HG02885 (cell line): ENCODE results near the gene CCDC158.
A peak's percentile ranks its signal among the peaks of the same experiment; 100 is the strongest.

Source experiments
- ATAC-seq: cut with Tn5 transposase; IDR thresholded peaks from one replicate; pipeline ENCODE4 v1.9.1; 2021; ENCODE audit warnings: mild to moderate bottlenecking; ENCODE audit not compliant: unreplicated experiment, poor library complexity

CCDC158 gene

DNA sequence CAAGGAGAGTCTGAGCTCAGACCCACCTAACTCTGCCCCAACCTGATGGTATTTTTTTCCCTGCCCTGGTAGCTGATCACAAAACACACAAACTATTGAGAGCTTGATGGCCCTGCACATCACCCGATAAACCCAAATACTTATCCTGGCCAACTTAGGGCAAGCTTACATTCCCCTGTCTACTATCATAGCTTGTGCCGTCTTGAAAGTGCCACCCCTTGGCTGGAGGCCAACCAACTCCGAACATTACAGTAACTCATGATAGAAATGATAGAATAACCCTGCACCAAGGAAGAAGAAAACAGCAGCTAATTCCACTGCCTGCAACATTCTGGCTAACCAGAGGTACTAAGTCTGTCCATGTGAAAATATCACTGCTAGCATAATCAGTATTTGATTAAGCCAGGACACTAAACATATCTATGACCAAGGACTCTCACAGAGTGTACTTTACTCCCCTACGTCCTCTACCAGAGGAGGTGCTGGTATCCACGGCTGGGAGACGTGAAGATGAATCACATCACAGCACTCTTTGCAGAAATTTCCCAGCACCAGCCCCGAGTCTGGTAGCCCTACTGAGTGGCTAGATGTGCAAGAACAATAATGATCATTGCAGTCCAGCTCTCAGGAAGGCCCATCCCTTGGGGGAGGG is 105.5 kb downstream of the CCDC158 start:
- ATAC-seq, result no peak

DNA sequence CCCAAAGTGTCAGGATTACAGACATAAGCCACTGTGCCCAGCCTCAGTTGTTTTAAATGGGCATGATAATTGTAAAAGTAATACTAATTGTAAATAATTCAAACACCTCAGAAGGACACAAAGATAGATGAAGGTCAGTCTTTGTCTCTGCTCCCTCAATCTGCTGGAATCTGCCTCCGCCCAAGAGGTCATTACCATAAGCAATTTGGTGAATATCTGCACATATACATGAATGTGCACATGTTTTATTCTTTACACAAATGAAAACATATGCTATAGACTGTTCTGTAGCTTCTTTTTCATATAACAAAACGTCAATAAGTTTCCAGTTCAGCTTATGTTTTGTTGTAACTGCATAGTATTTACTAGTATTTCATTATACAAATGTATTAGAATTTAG is 107.4 kb downstream of the CCDC158 start:
- no peak for ATAC-seq

DNA sequence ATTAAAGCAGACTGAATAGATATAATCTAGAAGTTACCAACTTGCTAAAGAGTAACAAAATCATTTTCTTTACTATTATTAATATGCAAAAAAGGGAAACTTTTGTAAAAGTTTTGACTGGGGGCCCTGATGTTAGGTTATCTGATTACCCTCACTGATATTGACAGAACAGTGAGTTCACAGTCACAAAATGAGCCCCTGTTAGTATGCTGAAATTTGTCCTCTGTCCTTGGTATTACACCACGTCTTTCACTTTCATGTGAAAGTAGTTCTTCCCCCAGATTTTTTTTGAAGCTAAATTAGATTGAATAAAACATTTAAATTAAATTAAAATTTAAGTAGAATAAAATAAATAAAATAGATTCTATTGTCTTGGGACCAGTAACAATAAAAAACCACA is 108.5 kb downstream of the CCDC158 start:
- no peak for ATAC-seq

DNA sequence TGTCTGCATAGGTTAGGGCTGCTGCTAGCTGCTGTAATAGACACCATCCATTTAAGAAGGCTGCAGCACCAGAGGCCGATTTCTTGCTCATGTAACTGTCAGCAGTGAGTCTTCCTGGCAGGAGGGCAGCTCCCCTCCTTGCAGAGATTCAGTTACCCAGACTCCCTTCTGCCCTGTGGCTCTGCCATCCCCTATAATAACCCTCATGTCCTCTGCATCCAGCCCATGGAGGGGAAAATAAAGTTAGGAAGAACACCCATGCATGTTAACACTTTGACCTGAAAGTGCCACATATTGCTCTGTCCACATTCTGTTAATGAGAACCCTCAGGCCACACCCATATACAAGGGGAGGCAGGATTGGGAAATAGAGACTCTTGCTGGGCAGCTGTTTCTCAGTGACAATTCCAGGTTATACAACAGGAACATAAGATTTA is 109.0 kb downstream of the CCDC158 start:
- no peak for ATAC-seq

DNA sequence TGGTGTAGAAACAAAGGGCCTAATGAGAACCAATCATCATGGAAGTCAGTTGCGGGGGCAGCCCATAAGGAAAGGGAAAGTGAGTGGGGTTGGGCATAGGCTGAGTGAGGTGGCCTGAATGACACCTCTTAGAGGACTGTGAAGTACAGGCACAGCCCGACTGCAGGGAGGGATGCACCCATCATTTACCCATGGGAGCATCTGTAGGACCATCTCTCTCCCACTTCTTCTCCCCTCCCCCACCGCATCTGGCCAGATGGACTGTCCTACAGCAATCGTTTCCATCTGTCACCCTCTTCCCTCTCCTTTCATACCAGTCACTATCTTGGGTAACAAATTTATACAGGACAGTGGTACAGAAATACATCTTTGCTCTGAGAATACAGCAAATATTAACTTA is 110.3 kb downstream of the CCDC158 start:
- no peak for ATAC-seq

DNA sequence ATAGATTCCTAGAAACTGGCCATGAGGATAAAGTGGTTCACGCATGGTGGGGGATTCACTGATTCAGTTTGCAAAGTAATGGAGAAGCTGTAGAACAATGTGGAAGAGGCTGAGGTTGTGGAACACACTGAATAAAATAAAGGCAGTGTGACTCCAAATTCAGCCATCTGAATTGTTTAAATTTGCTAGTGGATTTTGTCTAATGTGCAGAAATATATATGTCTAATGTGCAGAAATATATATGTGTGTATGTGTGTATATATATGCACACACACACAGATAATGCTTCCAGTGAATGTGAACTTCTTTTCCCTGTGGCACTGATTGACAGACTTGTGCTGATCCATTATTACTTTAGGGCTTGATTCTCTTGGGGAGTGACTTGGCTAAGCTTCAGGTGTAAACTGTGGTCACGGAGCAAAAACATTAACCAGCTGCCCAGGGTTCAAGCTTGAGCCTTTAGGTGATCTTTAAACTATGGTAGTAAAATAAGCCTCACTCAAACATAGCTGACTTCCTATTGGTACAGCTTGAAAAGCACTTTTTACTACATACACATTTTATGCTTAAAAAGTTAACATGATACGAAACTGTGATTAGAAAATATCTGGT is 110.9 kb downstream of the CCDC158 start:
- no peak for ATAC-seq

DNA sequence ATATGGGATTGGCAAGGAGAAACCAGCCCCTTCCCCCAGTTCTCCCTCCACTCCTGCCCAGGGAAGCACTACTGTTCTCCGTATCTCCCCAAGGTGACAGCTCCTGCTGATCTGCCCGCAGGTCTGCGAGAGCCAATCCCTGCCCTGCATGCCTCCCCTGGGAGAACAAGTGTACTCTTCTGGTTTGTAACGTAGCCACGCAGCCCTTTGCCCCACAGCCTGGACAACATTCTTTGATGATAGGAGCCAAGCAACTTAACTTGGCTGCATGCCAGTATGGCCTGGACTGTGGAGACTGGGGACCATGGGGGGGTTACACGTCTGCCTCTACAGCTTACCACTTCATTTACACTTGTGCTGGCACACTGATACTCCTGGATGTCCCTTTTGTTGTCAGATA is 112.4 kb downstream of the CCDC158 start:
- no peak for ATAC-seq

DNA sequence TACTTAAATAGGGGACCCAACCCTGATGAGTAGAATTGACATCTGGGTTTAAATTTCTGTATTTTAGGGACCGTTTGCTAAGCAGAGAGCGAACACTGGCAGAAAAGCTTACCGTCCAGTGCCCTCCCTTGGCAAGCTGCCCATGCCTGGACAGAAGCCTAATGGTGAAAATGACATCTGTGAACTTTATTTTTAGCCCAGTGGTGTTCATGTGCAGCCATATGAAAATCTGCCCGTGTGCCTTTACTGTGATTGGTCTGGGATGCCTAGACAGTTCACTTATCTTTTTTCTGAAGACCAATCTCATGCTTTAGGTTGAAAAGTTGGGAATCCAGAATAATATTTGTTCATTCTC is 113.3 kb downstream of the CCDC158 start:
- no peak for ATAC-seq

DNA sequence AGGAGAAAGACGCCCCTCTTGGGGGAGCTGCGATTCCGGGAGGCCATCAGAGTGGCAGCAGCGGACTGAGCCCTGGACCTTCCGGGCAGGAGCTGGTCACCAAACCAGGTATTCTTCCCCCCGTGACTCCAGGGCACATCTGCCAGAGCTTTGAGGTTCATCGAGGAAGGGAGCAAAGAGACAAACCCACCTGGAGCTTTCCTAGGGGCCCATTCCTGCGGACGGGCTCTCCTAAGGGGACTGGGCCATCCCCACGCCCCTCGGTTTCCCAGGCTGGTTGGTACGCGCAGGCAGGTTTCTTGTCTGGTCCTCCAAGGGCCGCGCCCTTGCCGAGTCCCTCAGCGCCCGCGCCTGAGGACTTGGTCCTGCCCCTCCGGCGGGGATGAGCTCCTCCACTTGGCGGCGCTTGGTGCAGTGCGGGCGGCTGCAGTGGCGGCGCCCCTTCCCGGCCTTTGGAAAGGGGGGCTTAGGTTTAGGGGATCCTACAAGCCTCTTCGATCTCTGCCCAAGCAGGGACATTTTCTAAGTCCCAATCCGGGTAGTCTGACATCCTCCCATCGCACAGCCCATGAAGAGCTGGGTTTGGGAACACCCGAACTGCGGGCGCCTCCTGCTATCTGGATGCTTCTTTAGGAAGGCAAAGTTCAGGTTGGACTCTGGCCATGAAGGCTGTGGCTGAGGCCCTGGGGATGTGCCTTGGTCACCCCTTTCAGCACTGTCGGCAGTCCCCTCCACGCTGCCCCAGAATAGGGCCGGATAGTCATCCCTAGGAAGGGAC is 113.9 kb downstream of the CCDC158 start:
- peak; percentile 36 for ATAC-seq

DNA sequence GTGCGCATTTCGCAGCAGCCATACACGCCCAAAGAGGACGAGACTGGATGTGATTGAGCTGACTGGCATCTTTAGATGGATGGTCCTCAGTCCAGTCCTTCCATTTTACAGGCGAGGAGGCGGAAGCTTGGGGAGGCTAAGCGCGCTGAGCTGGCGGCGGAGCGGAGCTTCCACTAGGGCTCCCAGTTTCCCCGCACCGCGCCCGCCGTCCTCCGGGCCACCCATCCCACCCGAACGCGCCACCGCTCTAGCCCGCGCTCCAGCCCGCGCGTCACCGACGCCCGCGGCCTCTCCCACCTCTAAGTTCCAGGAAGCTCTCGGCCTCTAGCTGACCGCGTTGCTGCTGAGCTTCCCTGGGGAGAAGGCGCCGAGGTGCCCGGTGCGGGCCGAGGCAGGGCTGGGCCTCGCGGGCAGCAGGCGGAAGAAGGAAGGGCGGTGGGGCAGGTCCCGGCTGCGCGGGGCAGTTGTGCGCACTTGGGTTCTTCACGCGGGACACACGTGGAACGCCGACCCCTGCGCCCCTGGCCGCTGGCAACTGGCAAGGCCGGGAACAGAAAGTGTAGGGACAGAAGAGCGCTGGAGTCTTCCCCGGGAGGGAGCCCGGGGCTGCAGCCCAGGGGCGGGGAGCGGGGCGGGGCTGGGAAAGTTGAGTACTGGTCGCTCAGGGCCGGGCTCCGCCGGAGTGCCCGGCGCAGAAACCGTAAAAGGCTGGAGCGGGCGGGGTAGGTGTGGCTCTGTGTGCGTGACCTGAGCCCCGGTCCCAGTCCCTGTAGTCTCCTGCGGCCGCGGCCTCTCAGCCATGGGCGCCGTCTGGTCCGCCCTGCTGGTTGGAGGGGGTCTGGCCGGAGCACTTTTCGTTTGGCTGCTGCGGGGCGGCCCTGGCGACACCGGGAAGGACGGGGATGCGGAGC is 114.7 kb downstream of the CCDC158 start, which contains the start of gene STBD1:
Gene STBD1 (plus strand): TSS at position 763 of the 911 bp plus-strand sequence. CDS start 37 bp downstream, at position 800.
- peak; percentile 32 for ATAC-seq

DNA sequence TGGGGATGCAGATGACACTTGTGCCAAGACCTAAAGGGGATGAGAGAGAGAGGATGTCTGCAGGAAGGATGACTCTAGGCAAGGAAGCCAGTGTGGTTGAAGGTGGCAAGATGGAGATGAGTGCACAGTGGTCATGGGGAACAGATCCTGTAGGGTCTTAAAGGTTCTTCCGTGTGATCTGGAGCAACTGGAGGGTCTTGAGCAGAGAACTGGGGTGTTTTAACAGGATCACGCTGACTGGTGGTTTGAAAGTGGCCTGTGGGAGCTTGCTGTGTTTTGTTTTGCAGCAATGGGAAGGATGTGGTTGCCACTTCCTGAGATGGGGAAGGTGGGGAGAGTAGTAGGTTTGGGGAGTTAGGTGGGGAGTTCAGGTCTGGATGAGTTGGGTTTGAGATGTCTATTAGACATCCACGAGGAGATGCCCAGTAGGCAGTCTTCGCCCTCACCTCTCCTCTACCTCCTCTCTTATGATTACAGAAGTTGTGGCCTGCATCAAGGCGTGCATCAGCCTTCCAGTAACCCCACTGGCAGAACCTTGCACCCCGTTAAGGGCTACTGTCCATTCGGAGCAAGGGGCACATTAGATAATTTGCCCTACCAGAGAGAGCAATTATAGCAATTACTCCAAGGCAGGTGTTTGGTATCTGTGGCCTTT is 115.8 kb downstream of the CCDC158 start:
- no peak for ATAC-seq

DNA sequence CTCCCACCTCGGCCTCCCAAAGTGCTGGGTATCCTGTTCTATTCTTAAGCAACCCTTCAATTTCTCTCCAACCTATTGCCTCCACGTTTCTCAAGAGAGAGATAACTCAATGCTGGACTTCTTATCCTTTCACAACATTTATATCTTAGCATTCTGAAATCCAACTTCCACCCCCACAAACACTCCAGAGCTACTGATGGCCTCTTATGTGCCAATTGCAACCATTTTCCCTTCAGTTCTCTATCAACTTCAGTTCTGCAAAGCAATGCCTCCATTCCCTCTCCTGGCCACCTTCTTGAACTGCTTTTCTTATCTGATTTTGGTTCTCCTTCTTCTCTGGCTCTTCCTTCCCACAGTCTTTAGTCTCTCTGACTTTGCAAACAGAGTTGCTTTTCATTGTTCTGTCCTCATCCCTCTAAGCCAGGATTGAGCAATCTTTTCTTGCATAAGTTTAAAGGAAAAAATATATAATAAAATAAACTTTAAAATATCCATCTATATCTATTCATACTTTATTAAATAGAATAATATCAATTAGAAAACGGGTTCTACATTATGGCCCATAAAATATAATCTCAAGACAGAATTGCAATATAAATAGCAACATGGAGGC is 118.0 kb downstream of the CCDC158 start:
- ATAC-seq, result no peak

DNA sequence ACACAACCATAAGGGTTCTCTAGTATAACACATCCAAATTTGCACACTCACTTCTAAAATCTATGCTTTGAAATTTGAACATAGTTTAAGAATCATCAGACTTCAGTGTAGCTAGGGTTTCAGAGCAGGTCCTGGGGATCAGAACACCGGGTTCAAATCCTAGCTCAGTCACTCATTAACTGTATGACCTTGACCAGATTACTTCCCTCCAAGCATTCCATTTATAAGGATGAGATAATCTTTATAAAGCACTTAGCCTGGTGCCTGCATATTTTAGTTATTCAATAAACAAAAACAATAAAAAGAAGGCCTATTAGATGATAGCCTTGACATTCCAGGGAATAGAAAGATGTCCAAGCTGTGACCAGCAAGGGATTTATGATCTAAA is 119.2 kb downstream of the CCDC158 start:
- ATAC-seq, result no peak

DNA sequence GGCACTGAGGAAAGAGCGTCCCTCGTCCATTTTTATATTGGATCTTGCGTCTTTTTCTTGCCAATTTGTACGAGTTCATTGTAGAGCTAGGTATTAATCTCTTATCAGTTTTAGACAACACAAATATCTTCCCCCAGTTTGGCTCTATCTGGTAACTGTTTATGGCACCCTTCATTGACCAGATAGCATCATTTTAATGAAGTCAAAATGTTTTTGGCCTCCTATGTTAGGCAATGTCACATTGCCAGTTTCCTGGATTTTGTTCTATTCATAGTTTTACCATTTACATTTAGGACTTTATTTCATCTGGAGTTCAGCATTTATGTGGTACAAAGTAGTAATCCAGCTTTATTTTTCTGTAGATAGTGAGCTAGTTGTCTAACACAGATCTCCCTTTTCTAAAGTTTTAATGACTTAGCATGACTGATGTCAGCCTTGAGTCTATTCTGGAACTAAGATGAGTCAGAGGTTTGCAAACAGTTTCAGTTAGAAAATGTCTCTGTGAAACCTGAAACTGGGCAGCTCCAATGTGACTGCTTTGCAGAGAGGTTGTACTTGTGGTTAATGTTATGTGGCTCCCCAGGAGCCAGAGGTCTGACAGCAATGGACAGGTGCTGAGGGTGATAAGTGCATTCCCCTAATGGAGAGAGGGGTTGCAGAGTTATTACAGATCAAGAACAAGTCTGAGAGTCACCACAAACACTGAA is 119.7 kb downstream of the CCDC158 start:
- ATAC-seq, result peak; percentile 99

DNA sequence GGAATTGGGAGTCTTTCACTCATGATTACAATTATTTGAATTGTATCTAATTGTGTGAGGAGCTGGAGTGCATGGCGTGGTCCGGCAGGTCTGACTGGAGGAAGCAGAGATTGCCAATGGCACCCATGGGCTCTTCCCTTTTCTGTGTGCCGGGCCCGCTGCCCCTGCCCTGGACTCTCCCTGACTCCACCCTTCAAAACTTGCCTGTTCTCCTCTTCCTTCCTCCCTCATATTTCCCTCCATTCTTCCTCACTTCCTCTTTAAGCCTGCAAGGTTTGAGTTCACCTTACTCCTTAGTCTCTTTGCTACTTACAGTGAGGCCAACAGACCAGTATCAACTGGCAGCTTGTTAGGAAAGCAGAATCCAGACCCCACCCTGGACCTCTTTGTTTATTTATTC is 120.9 kb downstream of the CCDC158 start:
- no peak for ATAC-seq

DNA sequence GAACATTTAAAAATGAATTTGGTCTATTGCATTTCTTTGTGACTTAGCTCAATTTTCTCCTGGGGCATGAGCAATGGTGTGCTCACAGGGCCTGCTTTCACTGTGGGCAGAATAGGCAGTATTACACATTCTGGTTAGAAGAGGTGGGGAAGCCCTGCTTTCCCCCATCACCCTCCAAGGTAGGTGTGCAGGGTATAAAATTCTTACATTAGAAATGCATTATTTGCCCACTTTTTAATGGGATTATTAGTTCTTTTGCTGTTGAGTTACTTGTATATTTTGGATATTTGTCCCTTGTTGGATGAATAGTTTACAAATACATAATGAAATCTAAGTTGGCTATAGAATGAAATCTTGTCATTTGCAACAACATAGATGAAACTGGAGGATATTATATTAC is 122.7 kb downstream of the CCDC158 start:
- ATAC-seq, result no peak

DNA sequence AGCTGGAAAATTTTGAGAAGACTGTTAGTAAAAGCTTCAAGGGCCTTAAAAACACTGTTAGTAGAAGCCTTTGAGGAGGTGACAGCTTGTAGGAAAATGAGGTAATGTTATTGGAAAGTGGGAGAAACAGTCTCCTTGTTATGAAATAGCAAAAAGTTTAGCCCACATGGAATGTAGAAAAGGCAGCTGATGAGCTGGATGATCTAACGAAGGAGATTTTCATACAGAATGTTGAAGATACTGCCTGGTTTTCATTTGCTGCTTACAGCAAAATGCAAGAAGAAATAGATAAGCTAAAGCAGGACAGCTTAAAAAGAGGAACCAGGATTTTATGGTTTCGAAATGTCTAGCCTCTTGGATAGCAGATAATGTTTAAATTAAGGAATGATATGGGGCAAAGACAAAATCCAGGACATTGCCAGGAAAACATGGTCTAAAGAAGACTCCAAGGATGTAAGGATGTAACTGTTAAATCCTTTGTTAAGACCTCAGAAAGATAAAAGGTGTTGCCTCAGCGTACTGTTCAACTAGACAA is 124.6 kb downstream of the CCDC158 start:
- ATAC-seq, result no peak

DNA sequence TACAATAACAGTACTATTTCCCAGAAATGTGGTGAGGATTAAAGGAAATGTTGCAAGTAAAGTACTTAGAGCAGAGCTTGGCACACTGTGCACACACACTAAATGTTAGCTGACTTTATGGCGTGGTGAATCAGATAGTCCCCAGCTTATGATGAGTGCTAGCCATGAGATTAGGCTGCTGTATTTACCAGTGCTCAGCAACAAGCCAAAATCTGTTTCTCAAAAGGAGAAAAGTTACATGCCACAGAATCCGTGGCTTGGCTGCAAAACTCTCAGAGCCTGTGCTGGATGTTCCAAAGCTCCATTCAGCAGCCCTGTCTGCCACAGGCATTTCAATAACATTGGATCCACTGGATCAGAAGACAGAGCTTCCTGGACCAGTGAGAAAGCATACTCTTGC is 127.2 kb downstream of the CCDC158 start:
- no peak for ATAC-seq

DNA sequence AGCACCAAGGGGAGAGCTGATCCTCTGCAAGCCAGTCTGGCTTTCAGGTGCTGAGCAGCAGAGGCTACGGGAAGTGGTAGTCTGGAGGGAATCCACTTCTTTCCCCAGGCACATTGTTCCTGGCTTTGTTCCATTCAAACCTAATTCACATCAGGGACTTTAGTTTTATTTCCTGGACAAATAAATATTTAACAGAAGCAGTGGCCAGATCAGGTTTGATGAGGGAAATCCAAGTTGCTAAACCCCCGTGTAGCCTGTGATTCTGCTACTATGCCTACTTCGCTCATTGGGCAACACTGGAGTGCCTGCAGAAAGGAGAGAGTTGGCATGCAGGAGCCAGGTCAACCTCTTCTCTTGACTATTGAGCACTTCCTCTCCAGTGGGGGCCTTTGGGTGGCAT is 128.2 kb downstream of the CCDC158 start:
- no peak for ATAC-seq
